Smooth muscle cell of trachea (primary cell): ENCODE results near the gene PHKB. TPM values are rescaled to one million over a fixed set of nuclear protein-coding genes. Genes with fewer than 3 reads are reported as not detected.

Source experiments
- total RNA-seq: library from RNA; depleted of rRNA; stranded (reverse); fragments of >200 nt; gene quantifications from 2 replicates; pipeline ENCODE4 v1.2.1, GENCODE V29; 2014

PHKB gene
- total RNA-seq, result 59.9 and 73.2 TPM in 2 replicates

GRCh38 chr16:47460711-47461597 lies at the start of gene PHKB, which contains the start of gene ITFG1:
Gene PHKB (plus strand): TSS chr16:47461331. CDS start chr16:47461351, 20 bp downstream.
Gene ITFG1 (minus strand): TSS chr16:47461063. CDS start chr16:47461045, 18 bp downstream.

Other genes starting within 250 kb of the PHKB start
- 61.5 and 78.8 TPM in 2 replicates for gene ITFG1, start 268 bp upstream of the PHKB start, total RNA-seq